CD4-positive, CD25-positive, alpha-beta regulatory T cell (primary cell): ENCODE measurements around the gene TRAPPC12. TPM values are rescaled to one million over a fixed set of nuclear protein-coding genes. Genes with fewer than 3 reads are reported as not detected.

Experiments
- ATAC-seq, 2 donors: fragments of 150-1000 bp; cut with Tn5 transposase; one replicate each; pipeline ENCODE4 v1.10.0; 2021; ENCODE audit warnings: low read depth in 2 of 2, moderate number of reproducible peaks in 2 of 2, moderate library complexity in 1 of 2
- DNase-seq, 3 donors: peaks; one replicate each; pipeline versions ENCODE4 v3.0.0 to v3.0.0-alpha.2; 2012 to 2022; ENCODE audit warnings: mixed read lengths in 1 of 3
- H3K27ac ChIP-seq: one replicate; pipeline ENCODE4 v1.7.0; 2013; ENCODE audit warnings: mild to moderate bottlenecking, low read length; ENCODE audit not compliant: insufficient read depth, poor library complexity, severe bottlenecking
- H3K27me3 ChIP-seq: one replicate; pipeline ENCODE4 v1.7.0; 2013; ENCODE audit warnings: low read length; ENCODE audit not compliant: control insufficient read depth, insufficient read depth
- H3K36me3 ChIP-seq: one replicate; pipeline ENCODE4 v1.7.0; 2013; ENCODE audit warnings: mild to moderate bottlenecking, low read length, moderate library complexity; ENCODE audit not compliant: control insufficient read depth, insufficient read depth
- H3K4me1 ChIP-seq: 2 replicates; pipeline ENCODE4 v1.7.0; 2013; ENCODE audit warnings: mild to moderate bottlenecking, low read length; ENCODE audit not compliant: insufficient read depth, control insufficient read depth, poor library complexity, severe bottlenecking
- H3K4me3 ChIP-seq: one replicate; pipeline ENCODE4 v1.7.0; 2013; ENCODE audit warnings: low read depth, mild to moderate bottlenecking, low read length, moderate library complexity
- H3K9me3 ChIP-seq, 2 experiments: 1 replicate in 1 of 2; 2 replicates in 1 of 2; pipeline ENCODE4 v1.7.0; 2013; ENCODE audit warnings: low read length in 2 of 2, mild to moderate bottlenecking in 1 of 2, moderate library complexity in 1 of 2; ENCODE audit not compliant: control insufficient read depth in 2 of 2
- H3K27ac Mint-ChIP-seq, 3 donors: one replicate each; pipeline ENCODE4 v1.8.0; 2020 to 2022; ENCODE audit warnings: mild to moderate bottlenecking in 3 of 3, mixed read lengths in 3 of 3, moderate library complexity in 2 of 3
- H3K27me3 Mint-ChIP-seq: one replicate; pipeline ENCODE4 v1.8.0; 2022; ENCODE audit warnings: mild to moderate bottlenecking, mixed read lengths
- H3K36me3 Mint-ChIP-seq: one replicate; pipeline ENCODE4 v1.8.0; 2020; ENCODE audit warnings: mixed read lengths
- H3K4me1 Mint-ChIP-seq, 4 donors: one replicate each; pipeline ENCODE4 v1.8.0; 2020 to 2022; ENCODE audit warnings: mixed read lengths in 4 of 4, mild to moderate bottlenecking in 1 of 4
- H3K4me3 Mint-ChIP-seq, 4 donors: one replicate each; pipeline ENCODE4 v1.8.0; 2020 to 2022; ENCODE audit warnings: mild to moderate bottlenecking in 4 of 4, mixed read lengths in 4 of 4, moderate library complexity in 3 of 4
- H3K9me3 Mint-ChIP-seq, 7 donors: one replicate each; pipeline ENCODE4 v1.8.0; 2020 to 2022; ENCODE audit warnings: mixed read lengths in 7 of 7, mild to moderate bottlenecking in 3 of 7, moderate library complexity in 2 of 7
- polyA plus RNA-seq, 4 donors: library from polyadenylated mRNA; unstranded; fragments of 300-500 nt; fragmentation: Illumina TruSeq; gene quantifications; one replicate each; pipeline ENCODE4 v1.2.3, GENCODE V29; 2021
- total RNA-seq: library from RNA; stranded (reverse); gene quantifications from one replicate; pipeline ENCODE4 v1.2.3, GENCODE V29; 2022

Gene TRAPPC12
- total and polyA plus RNA-seq, 5 donors from 2014 or later: 30.5 to 97.3 (median 34.2) TPM

GRCh38 chr2:3403587-3404334, 24.3 kb downstream of the TRAPPC12 start:
- DNase-seq: no peak
- H3K27ac ChIP-seq: no peak overlapping the region

GRCh38 chr2:3404349-3404894, 24.9 kb downstream of the TRAPPC12 start:
- Histone ChIP-seq H3K4me1 (no peaks in the 10 kb centered on the region), H3K36me3 (peaks cover 48% of the 10 kb centered on the region), H3K27me3 (no peaks in the 10 kb centered on the region), H3K9me3 (no peaks in the 10 kb centered on the region), H3K4me3 (no peak overlapping the region), H3K27ac (no peak overlapping the region)
- no peak overlapping the region for H3K27ac Mint-ChIP-seq
- H3K4me1 Mint-ChIP-seq: peaks cover 14 to 19% (median 16%) of the 10 kb centered on the region in 4 donors
- DNase-seq: no peak
- H3K9me3 Mint-ChIP-seq: no peaks in the 10 kb centered on the region
- ATAC-seq: no peak
- H3K27me3 Mint-ChIP-seq: no peaks in the 10 kb centered on the region
- H3K36me3 Mint-ChIP-seq: peaks cover 24% of the 10 kb centered on the region
- peak overlapping the region in 1 of 4 donors; percentile 10 for H3K4me3 Mint-ChIP-seq

More at GRCh38 chr2:3403587-3404334, 24.3 kb downstream of the TRAPPC12 start:
- Mint-ChIP-seq H3K4me3 (no peak overlapping the region), H3K36me3 (peaks cover 20% of the 10 kb centered on the region), H3K4me1 (peaks cover 13 to 18% (median 16%) of the 10 kb centered on the region in 4 donors), H3K9me3 (no peaks in the 10 kb centered on the region), H3K27me3 (no peaks in the 10 kb centered on the region), H3K27ac (no peak overlapping the region)
- Histone ChIP-seq H3K4me3 (no peak overlapping the region), H3K4me1 (no peaks in the 10 kb centered on the region), H3K27me3 (no peaks in the 10 kb centered on the region), H3K9me3 (no peaks in the 10 kb centered on the region), H3K36me3 (peaks cover 48% of the 10 kb centered on the region)
- ATAC-seq: no peak

GRCh38 chr2:3405307-3405706, 25.8 kb downstream of the TRAPPC12 start:
- H3K27ac ChIP-seq: no peak overlapping the region
- Mint-ChIP-seq H3K27me3 (no peaks in the 10 kb centered on the region), H3K36me3 (peaks cover 28% of the 10 kb centered on the region), H3K27ac (peak overlapping the region in 1 of 3 donors; percentile 2), H3K9me3 (no peaks in the 10 kb centered on the region), H3K4me3 (no peak overlapping the region), H3K4me1 (peaks cover 17 to 24% (median 19%) of the 10 kb centered on the region in 4 donors)
- H3K36me3 ChIP-seq: peaks cover 48% of the 10 kb centered on the region
- H3K4me1 ChIP-seq: no peaks in the 10 kb centered on the region
- ATAC-seq (no peak), DNase-seq (no peak)
- H3K27me3 ChIP-seq: no peaks in the 10 kb centered on the region
- no peaks in the 10 kb centered on the region for H3K9me3 ChIP-seq
- no peak overlapping the region for H3K4me3 ChIP-seq

DNA sequence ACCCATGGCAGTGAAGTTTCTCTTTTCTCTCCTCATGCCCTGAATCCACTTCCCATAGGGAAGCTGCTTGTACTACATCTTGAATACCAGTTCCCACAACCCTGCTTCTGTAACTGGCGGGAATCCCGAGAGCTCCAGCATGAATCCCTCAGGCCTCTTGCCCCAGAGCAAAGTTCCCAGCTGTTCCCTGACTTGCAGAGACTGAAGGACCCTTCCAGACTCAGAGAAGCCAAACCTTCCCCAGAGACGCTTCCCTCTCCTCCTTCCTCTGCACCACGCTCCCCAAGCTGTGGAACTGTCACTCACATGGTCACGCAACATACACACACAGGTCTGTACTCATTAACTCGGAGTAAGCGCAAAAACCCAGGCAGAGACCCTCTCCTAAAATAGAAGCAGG, 26.4 kb downstream of the TRAPPC12 start:
- H3K4me3 ChIP-seq: no peak overlapping the region
- H3K27me3 Mint-ChIP-seq: no peaks in the 10 kb centered on the region
- H3K4me1 ChIP-seq: no peaks in the 10 kb centered on the region
- peak overlapping the region in 1 of 3 donors; percentile 2 for H3K27ac Mint-ChIP-seq
- no peaks in the 10 kb centered on the region for H3K27me3 ChIP-seq
- H3K9me3 Mint-ChIP-seq: no peaks in the 10 kb centered on the region
- no peak overlapping the region for H3K4me3 Mint-ChIP-seq
- peaks cover 18 to 24% (median 21%) of the 10 kb centered on the region in 4 donors for H3K4me1 Mint-ChIP-seq
- peaks cover 28% of the 10 kb centered on the region for H3K36me3 Mint-ChIP-seq
- no peaks in the 10 kb centered on the region for H3K9me3 ChIP-seq
- no peak overlapping the region for H3K27ac ChIP-seq
- ATAC-seq (no peak), DNase-seq (no peak)
- peaks cover 48% of the 10 kb centered on the region for H3K36me3 ChIP-seq

DNA sequence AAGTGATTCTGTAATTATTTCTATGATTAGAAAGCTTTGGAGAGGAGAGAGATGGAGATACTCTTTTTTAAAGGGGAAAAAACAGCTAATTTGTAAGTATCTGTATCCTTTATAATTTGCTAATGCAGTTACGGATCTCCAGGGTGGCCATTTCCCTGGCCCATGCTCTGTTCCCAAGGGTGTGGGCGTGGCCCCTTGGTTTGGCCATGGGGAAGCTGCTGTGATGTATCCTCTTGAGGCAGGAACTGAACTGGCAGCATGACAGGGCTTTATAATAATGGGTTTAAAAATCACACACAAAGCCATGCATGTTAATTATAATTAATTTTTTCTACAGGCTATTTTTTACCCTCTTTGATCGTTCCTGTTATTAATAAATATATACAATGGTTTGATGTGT, 27.0 kb downstream of the TRAPPC12 start:
- H3K36me3 Mint-ChIP-seq: peaks cover 32% of the 10 kb centered on the region
- no peaks in the 10 kb centered on the region for H3K9me3 Mint-ChIP-seq
- no peak overlapping the region for H3K4me3 ChIP-seq
- H3K4me1 ChIP-seq: no peaks in the 10 kb centered on the region
- H3K27ac Mint-ChIP-seq: peak overlapping the region in 1 of 3 donors; percentile 2
- ATAC-seq: no peak
- H3K27me3 Mint-ChIP-seq: no peaks in the 10 kb centered on the region
- no peak for DNase-seq
- no peaks in the 10 kb centered on the region for H3K9me3 ChIP-seq
- peaks cover 43% of the 10 kb centered on the region for H3K36me3 ChIP-seq
- peaks cover 21 to 28% (median 23%) of the 10 kb centered on the region in 4 donors for H3K4me1 Mint-ChIP-seq
- no peak overlapping the region for H3K4me3 Mint-ChIP-seq
- H3K27ac ChIP-seq: no peak overlapping the region
- H3K27me3 ChIP-seq: no peaks in the 10 kb centered on the region

DNA sequence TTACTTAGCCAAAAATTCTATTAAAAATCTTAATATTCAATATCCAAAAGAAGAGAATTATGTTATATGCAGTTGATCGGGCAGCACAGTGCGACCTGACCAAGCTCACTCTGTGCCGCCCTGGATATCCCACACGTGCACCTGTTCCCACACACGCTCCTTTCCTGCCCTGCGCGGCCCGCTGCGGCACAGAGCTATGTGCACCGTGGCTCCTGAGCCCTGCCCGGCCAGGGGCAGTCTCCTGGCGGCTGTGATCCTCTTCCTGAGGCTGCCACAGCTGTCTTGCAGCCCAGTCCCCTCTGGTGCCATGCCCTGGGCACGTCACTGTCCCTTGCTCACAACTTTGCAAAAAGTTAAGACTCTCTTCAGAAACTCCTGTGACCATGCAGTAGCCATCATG, 29.3 kb downstream of the TRAPPC12 start:
- no peaks in the 10 kb centered on the region for H3K27me3 Mint-ChIP-seq
- DNase-seq (no peak), ATAC-seq (no peak)
- Histone ChIP-seq H3K36me3 (peaks cover 31% of the 10 kb centered on the region), H3K27ac (no peak overlapping the region), H3K4me1 (no peaks in the 10 kb centered on the region), H3K27me3 (no peaks in the 10 kb centered on the region), H3K9me3 (no peaks in the 10 kb centered on the region), H3K4me3 (no peak overlapping the region)
- peaks cover 17 to 34% (median 20%) of the 10 kb centered on the region in 4 donors for H3K4me1 Mint-ChIP-seq
- H3K36me3 Mint-ChIP-seq: peaks cover 34% of the 10 kb centered on the region
- H3K4me3 Mint-ChIP-seq: no peak overlapping the region
- no peaks in the 10 kb centered on the region for H3K9me3 Mint-ChIP-seq
- peak overlapping the region in 1 of 3 donors; percentile 51 for H3K27ac Mint-ChIP-seq

DNA sequence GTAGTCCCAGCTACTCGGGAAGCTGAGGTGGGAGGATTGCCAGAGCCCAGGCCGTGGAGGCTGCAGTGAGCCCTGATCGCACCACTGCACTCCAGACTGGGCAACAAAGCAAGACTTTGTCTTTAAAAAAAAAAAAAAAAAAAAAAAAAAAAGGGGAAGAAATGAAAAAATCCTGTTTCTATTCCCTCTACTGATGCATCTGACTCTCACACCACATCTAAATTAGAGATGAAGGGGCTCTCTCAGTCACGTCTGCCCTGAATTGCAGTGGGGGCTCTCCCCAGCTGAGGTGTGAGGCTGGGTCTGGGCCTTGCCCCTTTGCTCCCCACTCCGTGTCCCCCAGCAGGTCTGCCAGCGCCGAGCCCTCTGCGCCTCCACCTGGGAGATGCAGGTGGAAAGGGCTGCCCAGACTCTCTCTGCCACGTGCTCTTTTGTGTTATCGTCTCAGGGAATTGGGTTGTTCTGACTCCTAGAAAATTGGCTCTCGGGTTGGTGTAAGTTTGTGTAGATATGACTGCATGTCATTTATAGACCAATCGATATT, 30.2 kb downstream of the TRAPPC12 start:
- no peak for DNase-seq
- peaks cover 12 to 29% (median 15%) of the 10 kb centered on the region in 4 donors for H3K4me1 Mint-ChIP-seq
- peaks cover 35% of the 10 kb centered on the region for H3K36me3 ChIP-seq

More for the DNA sequence above, 30.2 kb downstream of the TRAPPC12 start:
- Histone ChIP-seq H3K4me1 (no peaks in the 10 kb centered on the region), H3K4me3 (no peak overlapping the region), H3K9me3 (no peaks in the 10 kb centered on the region), H3K27me3 (no peaks in the 10 kb centered on the region), H3K27ac (no peak overlapping the region)
- Mint-ChIP-seq H3K27me3 (no peaks in the 10 kb centered on the region), H3K27ac (no peak overlapping the region), H3K36me3 (peaks cover 35% of the 10 kb centered on the region), H3K9me3 (no peaks in the 10 kb centered on the region), H3K4me3 (no peak overlapping the region)
- ATAC-seq: no peak
